Lung (tissue), 12 donors: ENCODE results near the gene TMPRSS3. TPM values are rescaled to one million over a fixed set of nuclear protein-coding genes. Genes with fewer than 3 reads are reported as not detected.

Source experiments
- ATAC-seq: fragments of 200-7000 bp; cut with Tn5 transposase; one replicate; pipeline ENCODE4 v1.9.1; 2020; ENCODE audit warnings: moderate number of reproducible peaks; ENCODE audit not compliant: insufficient read depth, low FRiP score
- DNase-seq, 3 donors: peaks; one replicate each; pipeline ENCODE4 v3.0.0-alpha.2; 2013 to 2017
- H3K27ac ChIP-seq, 2 donors: one replicate each; pipeline ENCODE4 v1.5.1; 2013; ENCODE audit warnings: mild to moderate bottlenecking in 2 of 2, moderate library complexity in 2 of 2, control low read depth in 1 of 2, inconsistent platforms in 1 of 2, low read depth in 1 of 2, low read length in 1 of 2
- H3K27me3 ChIP-seq, 3 donors: one replicate each; pipeline ENCODE4 v1.5.1; 2013; ENCODE audit warnings: low read length in 2 of 3; ENCODE audit not compliant: control insufficient read depth in 3 of 3, insufficient read depth in 3 of 3
- H3K36me3 ChIP-seq, 4 donors: one replicate each; pipeline ENCODE4 v1.5.1; 2013; ENCODE audit warnings: low read length in 4 of 4, mild to moderate bottlenecking in 1 of 4, moderate library complexity in 1 of 4; ENCODE audit not compliant: control insufficient read depth in 4 of 4, insufficient read depth in 4 of 4
- H3K4me1 ChIP-seq, 5 donors: one replicate each; pipeline ENCODE4 v1.5.1; 2013; ENCODE audit warnings: low read length in 5 of 5, mild to moderate bottlenecking in 2 of 5, moderate library complexity in 1 of 5; ENCODE audit not compliant: control insufficient read depth in 5 of 5, insufficient read depth in 5 of 5
- H3K4me3 ChIP-seq: one replicate; pipeline ENCODE4 v1.5.1; 2013; ENCODE audit warnings: mild to moderate bottlenecking, control low read depth, moderate library complexity
- H3K9ac ChIP-seq, 2 donors: one replicate each; pipeline ENCODE4 v1.5.1; 2013; ENCODE audit warnings: low read length in 2 of 2, control low read depth in 1 of 2; ENCODE audit not compliant: insufficient read depth in 1 of 2
- H3K9me3 ChIP-seq, 4 donors: one replicate each; pipeline ENCODE4 v1.5.1; 2013; ENCODE audit warnings: low read length in 3 of 4, mild to moderate bottlenecking in 1 of 4, moderate library complexity in 1 of 4; ENCODE audit not compliant: control insufficient read depth in 4 of 4, insufficient read depth in 3 of 4
- WGBS, 2 donors: extraction: QIAGEN DNeasy Blood & Tissue Kit; methylation state at CpG; one replicate each; pipeline ENCODE4 v1.1.7; 2013; 5-methylcytosine and 5-hydroxymethylcytosine counted together
- polyA plus RNA-seq, 2 donors: library from polyadenylated mRNA; stranded (reverse); fragments of 200-250 nt; gene quantifications; one replicate each; pipeline ENCODE4 v1.2.1, GENCODE V29; 2013
- total RNA-seq, 2 donors: library from RNA; depleted of rRNA in 1 of 2; stranded (reverse); fragments of >200 nt in 1 of 2; gene quantifications; one replicate each; pipeline ENCODE4 v1.2.1, GENCODE V29; 2014 to 2021
- TF ChIP-seq, protein P1 (sequence below): IDR thresholded peaks from 2 replicates; pipeline ENCODE4 v1.5.1; 2012; ENCODE audit warnings: mild to moderate bottlenecking; ENCODE audit errors: control extremely low read depth, extremely low read depth
- donor health status: control.
- donor health status: control.
- donor health status: Bipolar disorder and iron deficiency.
- donor health status: healthy.
- donor health status: DM: yes; HTN: yes; CAD: no.

The TMPRSS3 gene
- total and polyA plus RNA-seq, 4 donors, result 2.1 to 7.9 (median 4.2) TPM

DNA sequence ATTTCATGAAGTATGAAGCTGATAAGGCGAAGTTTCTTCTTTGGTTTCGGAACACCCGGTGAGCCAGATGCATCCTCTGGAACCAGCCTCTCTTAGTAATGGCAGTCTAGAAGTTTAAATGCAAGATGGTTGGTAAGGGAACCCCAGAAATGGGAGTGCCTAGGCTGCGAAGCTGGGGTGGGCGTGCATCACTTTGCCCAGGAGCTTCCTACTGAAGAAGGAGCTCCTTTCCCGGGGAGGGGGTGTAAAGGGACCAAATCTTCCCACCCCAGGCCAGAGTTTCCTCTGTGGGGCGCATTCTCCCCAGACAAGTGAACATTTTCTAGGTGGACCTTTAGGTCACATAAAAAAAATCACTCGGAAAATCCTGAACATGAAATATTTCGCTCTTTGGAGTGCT, 49.4 kb downstream of the TMPRSS3 start:
- WGBS, 2 donors, result 94 to 97% methylated on average over 9 of the region's 9 CpGs
- Histone ChIP-seq H3K9me3 (no peaks in the 10 kb centered on the region), H3K9ac (no peak overlapping the region), H3K27ac (no peak overlapping the region), H3K4me3 (no peak overlapping the region), H3K27me3 (peaks cover 0 to 3% (median 0%) of the 10 kb centered on the region in 3 donors), H3K36me3 (no peaks in the 10 kb centered on the region), H3K4me1 (no peaks in the 10 kb centered on the region)
- ATAC-seq (no peak), DNase-seq (no peak)
- TF ChIP-seq, protein P1, sequence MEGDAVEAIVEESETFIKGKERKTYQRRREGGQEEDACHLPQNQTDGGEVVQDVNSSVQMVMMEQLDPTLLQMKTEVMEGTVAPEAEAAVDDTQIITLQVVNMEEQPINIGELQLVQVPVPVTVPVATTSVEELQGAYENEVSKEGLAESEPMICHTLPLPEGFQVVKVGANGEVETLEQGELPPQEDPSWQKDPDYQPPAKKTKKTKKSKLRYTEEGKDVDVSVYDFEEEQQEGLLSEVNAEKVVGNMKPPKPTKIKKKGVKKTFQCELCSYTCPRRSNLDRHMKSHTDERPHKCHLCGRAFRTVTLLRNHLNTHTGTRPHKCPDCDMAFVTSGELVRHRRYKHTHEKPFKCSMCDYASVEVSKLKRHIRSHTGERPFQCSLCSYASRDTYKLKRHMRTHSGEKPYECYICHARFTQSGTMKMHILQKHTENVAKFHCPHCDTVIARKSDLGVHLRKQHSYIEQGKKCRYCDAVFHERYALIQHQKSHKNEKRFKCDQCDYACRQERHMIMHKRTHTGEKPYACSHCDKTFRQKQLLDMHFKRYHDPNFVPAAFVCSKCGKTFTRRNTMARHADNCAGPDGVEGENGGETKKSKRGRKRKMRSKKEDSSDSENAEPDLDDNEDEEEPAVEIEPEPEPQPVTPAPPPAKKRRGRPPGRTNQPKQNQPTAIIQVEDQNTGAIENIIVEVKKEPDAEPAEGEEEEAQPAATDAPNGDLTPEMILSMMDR, result no peak

DNA sequence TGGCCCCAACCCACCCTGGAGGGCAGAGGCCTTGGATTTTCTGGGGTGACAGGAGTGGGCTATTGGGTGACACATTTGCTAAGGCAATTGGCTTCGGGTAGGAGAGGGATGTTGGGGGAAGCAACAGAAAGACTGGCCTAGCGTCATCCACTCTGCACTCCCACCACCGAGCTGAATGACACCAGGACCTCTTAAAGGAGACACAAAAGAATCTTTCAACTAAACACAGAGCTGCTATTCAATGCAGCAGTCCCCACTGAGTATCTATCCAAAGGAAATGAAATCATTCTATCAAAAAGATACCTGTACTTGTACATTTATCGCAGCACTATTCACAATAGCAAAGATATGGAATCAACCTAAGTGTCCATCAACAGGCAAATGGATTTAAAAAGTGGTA, 51.2 kb downstream of the TMPRSS3 start:
- Histone ChIP-seq H3K36me3 (no peaks in the 10 kb centered on the region), H3K27me3 (peaks cover 0 to 3% (median 0%) of the 10 kb centered on the region in 3 donors), H3K9me3 (no peaks in the 10 kb centered on the region), H3K27ac (no peak overlapping the region), H3K4me1 (no peaks in the 10 kb centered on the region), H3K9ac (no peak overlapping the region), H3K4me3 (no peak overlapping the region)
- DNase-seq, result no peak
- no peak for ATAC-seq
- 77 to 85% methylated on average over 4 of the region's 4 CpGs for WGBS, 2 donors
- TF ChIP-seq, protein P1, result no peak

DNA sequence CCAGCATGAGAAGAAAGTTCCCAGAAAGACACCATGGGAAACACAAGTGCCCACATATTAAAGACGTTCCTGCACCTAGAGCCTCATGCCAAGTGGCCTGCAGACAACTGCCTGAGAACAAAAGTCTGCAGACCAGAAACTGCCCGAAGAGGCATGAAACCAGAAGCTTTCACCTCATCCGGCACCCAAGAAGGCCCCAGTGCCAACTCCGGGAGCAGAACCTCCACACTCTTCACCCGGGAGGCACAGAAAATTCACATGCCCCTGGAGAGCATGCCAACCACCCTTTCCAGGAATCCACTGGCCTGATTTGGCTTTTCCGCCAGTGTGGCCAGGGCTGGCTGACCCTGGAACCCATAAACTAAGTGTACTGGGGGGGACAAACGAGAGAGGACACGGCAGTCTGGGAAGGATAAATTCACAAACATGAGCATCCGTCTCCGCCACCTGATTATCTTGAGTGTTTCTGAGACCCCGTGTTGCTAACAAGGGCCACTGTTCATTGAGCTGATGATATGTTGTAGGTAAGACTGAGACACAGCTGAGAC, 51.8 kb downstream of the TMPRSS3 start:
- Histone ChIP-seq H3K9ac (no peak overlapping the region), H3K4me3 (no peak overlapping the region), H3K36me3 (no peaks in the 10 kb centered on the region), H3K27ac (no peak overlapping the region), H3K27me3 (peaks cover 0 to 3% (median 0%) of the 10 kb centered on the region in 3 donors), H3K4me1 (no peaks in the 10 kb centered on the region), H3K9me3 (no peaks in the 10 kb centered on the region)
- 86 to 88% methylated on average over 11 of the region's 11 CpGs for WGBS, 2 donors
- no peak for ATAC-seq
- no peak for DNase-seq
- TF ChIP-seq, protein P1, result no peak

DNA sequence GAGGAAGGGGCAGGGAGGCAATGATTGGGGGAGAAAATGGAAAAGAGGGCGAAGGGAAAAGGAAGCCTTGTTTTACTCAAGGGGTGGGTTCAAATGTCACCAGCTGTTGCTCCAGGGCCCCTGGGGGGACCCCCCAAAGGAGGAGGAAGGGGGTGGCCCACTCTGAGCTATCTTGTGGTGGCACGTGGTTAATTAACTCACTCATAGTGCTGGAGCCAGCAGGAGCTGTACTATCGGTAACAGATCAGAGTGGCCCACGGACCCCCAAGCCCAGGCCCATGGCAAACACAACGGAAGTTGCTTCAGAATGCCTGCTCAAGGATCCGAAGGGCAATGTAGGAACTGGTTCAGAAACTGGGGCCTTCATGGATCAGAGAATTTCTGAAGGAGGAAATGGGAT, 52.3 kb downstream of the TMPRSS3 start:
- ATAC-seq (no peak), DNase-seq (no peak)
- peaks cover 0 to 3% (median 0%) of the 10 kb centered on the region in 5 donors for H3K4me1 ChIP-seq
- no peak overlapping the region for H3K4me3 ChIP-seq
- 90 to 92% methylated on average over 6 of the region's 6 CpGs for whole genome bisulfite sequencing, 2 donors
- no peaks in the 10 kb centered on the region for H3K9me3 ChIP-seq
- H3K9ac ChIP-seq, result no peak overlapping the region
- no peak overlapping the region for H3K27ac ChIP-seq
- peaks cover 0 to 3% (median 0%) of the 10 kb centered on the region in 3 donors for H3K27me3 ChIP-seq
- TF ChIP-seq, protein P1, result no peak
- H3K36me3 ChIP-seq, result no peaks in the 10 kb centered on the region
